ENCODE results near the gene EPAS1. TPM values are rescaled to one million over a fixed set of nuclear protein-coding genes. Genes with fewer than 3 reads are reported as not detected.
A peak's percentile ranks its signal among the peaks of the same experiment; 100 is the strongest.

EPAS1 gene
- total and polyA plus RNA-seq, 2 of the 13 experiments (the other 11 are each of a cell fraction or from before 2014, with no cell fraction given) = 47.1 to 182 TPM

GRCh38 chr2:46297546-46298271 lies 502 bp downstream of the EPAS1 start:
- H4K20me1 ChIP-seq (ENCODE audit: insufficient read depth, low read length) = peaks cover 20% of the 10 kb centered on the region
- H3K9ac ChIP-seq (ENCODE audit: insufficient read depth, low read depth, low read length) = peak overlapping the region; percentile 91
- peak; percentile 62 for ATAC-seq
- WGBS (ENCODE audit: low lambda C conversion rate) = under 1% methylated on average over 55 of the region's 65 CpGs
- ChIA-PET CTCF (ENCODE audit: low intra/inter-chr PET ratio, low total read pairs) (interaction anchor here (0.9 to 1.9 kb wide), 4 partner anchors 9 to 303 kb away, joined by 3 to 8 read pairs (median 3); no protein-coding TSS in a partner anchor), POLR2A (interaction anchor here (0.6 to 2.2 kb wide), 25 partner anchors 8 to 305 kb away, joined by 3 to 28 read pairs (median 4); no protein-coding TSS in a partner anchor)
- FAIRE-seq = no peak
- peak overlapping the region; percentile 86 for H3K4me2 ChIP-seq (ENCODE audit: low read depth, low read length)
- H3K4me3 ChIP-seq (replicated peaks in 1 of 3; ENCODE audit: insufficient read depth in 1 of 3, low read depth in 2 of 3, low read length in 3 of 3) = peak overlapping the region; percentile 91 to 98 (median 96)
- peaks cover 0 to 8% of the 10 kb centered on the region in 2 experiments; a peak in 2 of 5 replicates for H3K27me3 ChIP-seq (ENCODE audit: control insufficient read depth in 1 of 2, insufficient read depth in 2 of 2, low read length in 2 of 2)
- H3K27ac ChIP-seq (ENCODE audit: extremely low read length, insufficient read depth, low read length) = peak overlapping the region; percentile 78
- in situ Hi-C loops (cut with HindIII; ENCODE audit: extremely low pct_ligation_motif_present, low pct_unique_long_range_greater_than_20kb) (loop anchor here (5.0 kb wide), 3 partner anchors 65 to 305 kb away; no protein-coding TSS in a partner anchor), intact Hi-C loops (cut with micrococcal nuclease; ENCODE audit: unreplicated experiment) (loop anchor here (2.0 to 5.0 kb wide), 5 partner anchors 29 to 305 kb away; no protein-coding TSS in a partner anchor)
- H3K79me2 ChIP-seq (ENCODE audit: insufficient read depth, low read length) = peaks cover 50% of the 10 kb centered on the region
- no peak overlapping the region for H2AFZ ChIP-seq (ENCODE audit: low read length)
- H3K9me3 ChIP-seq (ENCODE audit: low read length) = no peaks in the 10 kb centered on the region
- TSS peak; percentile 53 for BruUV-seq (replicated peaks)
- peak; percentile 59 for DNase-seq (ENCODE audit: low spot score)
- H3K4me1 ChIP-seq (ENCODE audit: insufficient read depth, low read length) = peaks cover 39% of the 10 kb centered on the region
- no peaks in the 10 kb centered on the region for H3K36me3 ChIP-seq (replicated peaks in 1 of 2; ENCODE audit: control insufficient read depth in 1 of 2, insufficient read depth in 2 of 2, low read length in 2 of 2)
- TF ChIP-seq TCF12 (IDR thresholded peaks at IDR 0.05) (no peak), TCF12 (CRISPR knock-in tag; IDR thresholded peaks at IDR 0.05) (no peak), ZBTB44 (CRISPR knock-in tag; IDR thresholded peaks at IDR 0.05) (no peak), MAF1 (CRISPR knock-in tag; IDR thresholded peaks at IDR 0.05; ENCODE audit: borderline replicate concordance) (no peak; the same call in 1 of the 2 replicates), MIXL1 (CRISPR knock-in tag; IDR thresholded peaks at IDR 0.05) (no peak), FOXP1 (IDR thresholded peaks at IDR 0.05) (no peak), FOXP1 (CRISPR knock-in tag; IDR thresholded peaks at IDR 0.05) (no peak), HMG20B (CRISPR knock-in tag; conservative IDR thresholded peaks at IDR 0.05) (0 out of 2 replicates have a peak, but pooled peaks have one; percentile 8)
- TF ChIP-seq, protein P1, sequence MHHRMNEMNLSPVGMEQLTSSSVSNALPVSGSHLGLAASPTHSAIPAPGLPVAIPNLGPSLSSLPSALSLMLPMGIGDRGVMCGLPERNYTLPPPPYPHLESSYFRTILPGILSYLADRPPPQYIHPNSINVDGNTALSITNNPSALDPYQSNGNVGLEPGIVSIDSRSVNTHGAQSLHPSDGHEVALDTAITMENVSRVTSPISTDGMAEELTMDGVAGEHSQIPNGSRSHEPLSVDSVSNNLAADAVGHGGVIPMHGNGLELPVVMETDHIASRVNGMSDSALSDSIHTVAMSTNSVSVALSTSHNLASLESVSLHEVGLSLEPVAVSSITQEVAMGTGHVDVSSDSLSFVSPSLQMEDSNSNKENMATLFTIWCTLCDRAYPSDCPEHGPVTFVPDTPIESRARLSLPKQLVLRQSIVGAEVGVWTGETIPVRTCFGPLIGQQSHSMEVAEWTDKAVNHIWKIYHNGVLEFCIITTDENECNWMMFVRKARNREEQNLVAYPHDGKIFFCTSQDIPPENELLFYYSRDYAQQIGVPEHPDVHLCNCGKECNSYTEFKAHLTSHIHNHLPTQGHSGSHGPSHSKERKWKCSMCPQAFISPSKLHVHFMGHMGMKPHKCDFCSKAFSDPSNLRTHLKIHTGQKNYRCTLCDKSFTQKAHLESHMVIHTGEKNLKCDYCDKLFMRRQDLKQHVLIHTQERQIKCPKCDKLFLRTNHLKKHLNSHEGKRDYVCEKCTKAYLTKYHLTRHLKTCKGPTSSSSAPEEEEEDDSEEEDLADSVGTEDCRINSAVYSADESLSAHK (CRISPR knock-in tag; IDR thresholded peaks at IDR 0.05; ENCODE audit: borderline replicate concordance) = no peak
- TF ChIP-seq, protein P2, sequence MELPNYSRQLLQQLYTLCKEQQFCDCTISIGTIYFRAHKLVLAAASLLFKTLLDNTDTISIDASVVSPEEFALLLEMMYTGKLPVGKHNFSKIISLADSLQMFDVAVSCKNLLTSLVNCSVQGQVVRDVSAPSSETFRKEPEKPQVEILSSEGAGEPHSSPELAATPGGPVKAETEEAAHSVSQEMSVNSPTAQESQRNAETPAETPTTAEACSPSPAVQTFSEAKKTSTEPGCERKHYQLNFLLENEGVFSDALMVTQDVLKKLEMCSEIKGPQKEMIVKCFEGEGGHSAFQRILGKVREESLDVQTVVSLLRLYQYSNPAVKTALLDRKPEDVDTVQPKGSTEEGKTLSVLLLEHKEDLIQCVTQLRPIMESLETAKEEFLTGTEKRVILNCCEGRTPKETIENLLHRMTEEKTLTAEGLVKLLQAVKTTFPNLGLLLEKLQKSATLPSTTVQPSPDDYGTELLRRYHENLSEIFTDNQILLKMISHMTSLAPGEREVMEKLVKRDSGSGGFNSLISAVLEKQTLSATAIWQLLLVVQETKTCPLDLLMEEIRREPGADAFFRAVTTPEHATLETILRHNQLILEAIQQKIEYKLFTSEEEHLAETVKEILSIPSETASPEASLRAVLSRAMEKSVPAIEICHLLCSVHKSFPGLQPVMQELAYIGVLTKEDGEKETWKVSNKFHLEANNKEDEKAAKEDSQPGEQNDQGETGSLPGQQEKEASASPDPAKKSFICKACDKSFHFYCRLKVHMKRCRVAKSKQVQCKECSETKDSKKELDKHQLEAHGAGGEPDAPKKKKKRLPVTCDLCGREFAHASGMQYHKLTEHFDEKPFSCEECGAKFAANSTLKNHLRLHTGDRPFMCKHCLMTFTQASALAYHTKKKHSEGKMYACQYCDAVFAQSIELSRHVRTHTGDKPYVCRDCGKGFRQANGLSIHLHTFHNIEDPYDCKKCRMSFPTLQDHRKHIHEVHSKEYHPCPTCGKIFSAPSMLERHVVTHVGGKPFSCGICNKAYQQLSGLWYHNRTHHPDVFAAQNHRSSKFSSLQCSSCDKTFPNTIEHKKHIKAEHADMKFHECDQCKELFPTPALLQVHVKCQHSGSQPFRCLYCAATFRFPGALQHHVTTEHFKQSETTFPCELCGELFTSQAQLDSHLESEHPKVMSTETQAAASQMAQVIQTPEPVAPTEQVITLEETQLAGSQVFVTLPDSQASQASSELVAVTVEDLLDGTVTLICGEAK (IDR thresholded peaks at IDR 0.05) = no peak
- TF ChIP-seq, protein P2 (CRISPR knock-in tag; IDR thresholded peaks at IDR 0.05) = peak; percentile 42; the same call in 1 of the 2 replicates
